GM21529 (cell line): Measurements from ENCODE around the gene GLRX.
A peak's percentile ranks its signal among the peaks of the same experiment; 100 is the strongest.

Experiments
- ATAC-seq: cut with Tn5 transposase; IDR thresholded peaks from one replicate; pipeline ENCODE4 v1.9.1; 2021; ENCODE audit not compliant: unreplicated experiment

Gene GLRX, protein sequence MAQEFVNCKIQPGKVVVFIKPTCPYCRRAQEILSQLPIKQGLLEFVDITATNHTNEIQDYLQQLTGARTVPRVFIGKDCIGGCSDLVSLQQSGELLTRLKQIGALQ

DNA sequence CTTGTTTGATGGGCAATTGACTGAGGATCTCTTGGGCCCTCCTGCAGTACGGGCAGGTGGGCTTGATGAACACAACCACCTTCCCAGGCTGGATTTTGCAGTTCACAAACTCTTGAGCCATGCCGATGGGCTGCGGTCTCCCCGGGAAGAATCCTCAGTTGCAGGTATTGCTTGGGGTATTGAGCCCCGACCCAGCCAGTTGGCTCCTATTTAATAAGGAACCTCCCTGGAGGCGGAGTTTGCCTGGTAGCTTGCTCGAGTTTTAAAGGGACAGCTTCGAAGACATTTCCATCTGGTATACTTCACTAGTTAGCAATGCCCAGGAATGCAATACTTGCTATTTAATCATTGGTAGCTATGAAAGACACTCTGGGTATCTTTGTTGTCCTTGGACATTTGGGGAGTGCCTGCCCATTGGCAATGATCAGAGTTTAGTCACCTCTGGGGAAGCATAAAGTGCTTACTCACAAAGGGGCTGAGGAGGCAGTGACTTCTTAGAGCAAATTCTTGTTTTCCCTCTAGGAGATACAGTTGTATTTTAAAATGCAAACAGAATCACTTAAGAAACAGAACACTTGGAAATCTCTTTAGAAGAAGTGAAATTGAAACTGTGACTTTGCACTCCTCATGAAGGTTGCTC, at the start of gene GLRX:
TSS of gene GLRX (minus strand) at position 185 of the 640 bp plus-strand sequence. CDS start at position 121, 64 bp downstream.
- peak; percentile 36 for ATAC-seq

GRCh38 chr5:95871146-95871806, 48.8 kb upstream of the GLRX start:
- no peak for ATAC-seq

DNA sequence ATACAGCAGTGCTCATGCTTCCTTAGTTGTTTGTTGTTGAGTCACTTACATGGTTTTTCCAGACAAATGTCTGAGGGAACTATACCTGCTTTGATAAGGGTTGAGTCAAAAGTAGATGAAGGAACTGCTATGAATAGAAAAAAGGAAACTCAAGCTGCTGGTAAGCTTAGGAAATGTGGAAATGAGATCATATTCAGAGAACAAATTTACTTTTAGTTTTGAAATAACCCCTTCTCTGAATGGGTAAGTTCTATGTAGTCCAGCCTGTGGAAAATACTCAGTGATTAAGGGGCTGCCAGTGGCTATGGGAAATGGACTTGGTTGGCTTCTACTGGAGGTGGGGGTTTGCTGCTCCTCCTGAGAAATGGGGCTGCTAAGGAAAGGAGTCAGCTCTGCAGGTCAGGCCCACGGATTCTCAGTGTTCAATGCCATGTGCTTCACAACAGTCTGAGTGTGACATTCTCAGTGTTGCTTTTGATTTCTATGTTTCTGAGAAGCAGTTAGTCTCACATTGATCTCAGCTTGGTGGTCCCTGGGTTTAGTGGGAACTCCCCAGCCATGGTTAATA, 47.7 kb upstream of the GLRX start:
- ATAC-seq, result peak; percentile 69

DNA sequence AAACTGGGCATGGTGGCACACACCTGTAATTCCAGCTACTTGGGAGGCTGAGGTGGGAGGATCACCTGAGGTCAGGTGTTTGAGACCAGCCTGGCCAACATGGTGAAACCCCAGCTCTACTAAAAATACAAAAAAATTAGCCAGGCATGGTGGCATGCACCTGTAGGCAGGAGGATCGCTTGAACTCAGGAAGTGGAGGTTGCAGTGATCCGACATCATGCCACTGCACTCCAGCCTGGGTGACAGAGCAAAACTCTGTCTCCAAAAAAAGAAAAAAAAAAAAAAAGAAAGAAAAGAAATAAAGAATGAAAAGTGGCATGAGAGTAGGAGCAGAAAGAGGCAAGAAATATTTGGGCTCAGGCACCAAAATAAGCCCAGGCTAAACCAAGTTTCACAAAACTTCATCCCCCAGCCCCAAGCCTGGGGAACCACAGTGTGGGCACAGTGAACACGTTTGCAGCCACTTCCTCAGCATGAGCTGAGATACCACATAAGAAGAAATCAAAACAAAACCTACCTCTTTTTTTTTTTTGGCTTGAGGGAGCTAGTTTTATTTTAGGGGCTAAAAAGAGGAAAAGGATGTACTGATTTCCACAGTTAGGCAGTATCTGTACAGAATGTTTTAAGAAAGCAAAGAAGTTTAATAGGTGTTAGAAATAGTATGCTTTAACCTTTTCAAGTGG, 46.8 kb upstream of the GLRX start:
- peak; percentile 43 for ATAC-seq

GRCh38 chr5:95868136-95868535, 45.6 kb upstream of the GLRX start:
- ATAC-seq, result no peak

- ATAC-seq, result no peak
These were observed 44.0 kb upstream of the GLRX start for GRCh38 chr5:95866435-95867040.

GRCh38 chr5:95864944-95865504, 42.5 kb upstream of the GLRX start:
- ATAC-seq, result no peak

- no peak for ATAC-seq
These were observed 41.9 kb upstream of the GLRX start for GRCh38 chr5:95864456-95864855.

- ATAC-seq, result no peak
These were observed 40.8 kb upstream of the GLRX start for GRCh38 chr5:95863383-95863757.

GRCh38 chr5:95862671-95863382, 40.3 kb upstream of the GLRX start:
- ATAC-seq, result no peak

DNA sequence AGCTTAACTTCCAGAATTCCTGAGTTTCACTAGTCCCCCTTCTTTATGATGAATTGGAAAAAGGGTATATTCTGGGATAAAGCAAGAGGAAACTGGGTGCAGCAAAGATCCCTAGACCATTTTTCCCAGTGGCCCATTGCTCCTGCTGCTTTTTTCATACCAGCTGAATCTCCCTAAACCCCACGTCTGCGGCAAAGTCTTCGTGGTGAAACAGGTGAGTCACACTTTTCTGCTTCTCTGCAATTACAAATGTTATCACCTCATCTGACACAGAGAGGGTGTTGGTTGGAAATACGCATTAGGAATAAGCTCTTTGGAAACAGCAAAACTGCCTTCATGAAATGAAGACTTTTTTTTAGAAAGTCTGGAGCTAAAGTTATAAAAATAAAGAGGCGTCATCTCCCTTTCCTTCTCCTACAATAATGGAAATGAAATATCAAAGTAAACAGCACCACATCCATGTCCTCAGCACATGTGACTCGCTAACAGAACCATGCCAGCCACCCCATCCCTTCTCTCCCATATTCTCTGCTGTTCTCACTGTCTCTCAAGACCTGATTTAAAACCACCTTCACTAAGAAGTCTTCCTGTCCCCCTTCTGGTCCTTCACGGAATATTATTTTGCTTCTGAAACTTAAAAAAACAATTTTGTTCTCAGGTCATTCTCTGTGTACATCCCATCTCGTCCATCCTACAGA, 39.5 kb upstream of the GLRX start:
- no peak for ATAC-seq

GRCh38 chr5:95861221-95861863, 38.8 kb upstream of the GLRX start:
- no peak for ATAC-seq

DNA sequence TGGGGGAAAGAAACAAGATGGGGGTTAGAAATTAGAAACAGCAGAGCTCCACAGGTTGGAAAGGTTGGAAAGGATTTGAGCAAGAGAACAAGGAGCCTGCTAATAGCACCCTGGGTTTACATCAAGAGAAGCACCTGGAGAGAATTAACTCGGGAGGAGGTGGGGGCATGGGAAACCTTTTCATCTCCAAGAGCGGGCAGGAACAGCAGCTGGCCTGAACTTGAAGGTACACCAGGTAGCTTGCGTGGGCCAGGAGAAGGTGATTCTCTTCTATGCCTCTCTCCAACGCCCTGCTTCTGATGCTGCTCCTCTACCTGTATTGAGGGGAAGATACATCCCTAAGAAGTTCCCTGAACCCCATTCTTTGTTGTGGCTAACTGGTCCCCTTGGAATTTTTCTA, 37.1 kb upstream of the GLRX start:
- no peak for ATAC-seq

DNA sequence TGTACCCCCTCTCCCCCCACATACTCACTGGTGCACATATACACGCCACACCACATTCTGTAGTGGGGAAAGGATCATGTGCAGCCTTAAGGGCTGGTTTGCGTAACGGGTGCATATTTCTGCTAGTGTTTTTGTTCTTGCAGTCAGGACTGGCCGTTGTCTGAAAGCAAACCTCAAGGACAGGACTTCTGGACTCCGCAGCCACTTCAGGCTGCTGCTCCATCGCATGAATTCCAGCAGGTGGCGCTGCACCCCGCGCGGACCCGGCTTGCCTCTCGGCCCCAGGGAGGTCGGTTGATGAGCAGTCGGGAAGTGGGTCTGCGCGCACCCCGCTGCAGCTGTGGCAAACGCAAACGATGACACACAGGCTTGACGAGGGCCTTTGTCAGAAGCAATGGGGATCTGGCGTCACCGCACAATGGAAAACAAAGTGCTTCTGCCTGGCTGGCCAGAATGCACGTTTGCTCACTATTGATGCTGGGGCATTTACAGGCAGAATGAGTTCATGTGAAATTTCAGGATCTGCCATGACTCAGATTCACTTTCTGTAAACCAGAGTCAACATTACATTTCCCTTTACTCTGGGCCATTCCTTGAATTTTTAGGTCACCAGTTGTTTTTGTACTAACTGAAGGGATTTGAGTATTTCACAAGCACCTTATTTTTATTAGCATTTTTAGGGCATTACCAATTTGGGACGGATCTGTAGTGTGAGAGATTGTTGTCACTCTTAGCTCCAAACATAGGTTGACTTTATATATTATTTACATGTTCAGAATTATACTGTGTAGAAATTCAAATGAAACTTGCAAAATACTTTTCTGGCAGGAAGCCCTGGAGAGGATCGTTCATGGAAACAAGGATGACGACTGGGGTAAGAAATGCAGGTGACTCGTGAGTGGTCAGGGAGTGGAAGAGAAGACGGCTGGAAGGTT, 36.4 kb upstream of the GLRX start:
- ATAC-seq, result peak; percentile 91

GRCh38 chr5:95858023-95858461, 35.5 kb upstream of the GLRX start:
- no peak for ATAC-seq

DNA sequence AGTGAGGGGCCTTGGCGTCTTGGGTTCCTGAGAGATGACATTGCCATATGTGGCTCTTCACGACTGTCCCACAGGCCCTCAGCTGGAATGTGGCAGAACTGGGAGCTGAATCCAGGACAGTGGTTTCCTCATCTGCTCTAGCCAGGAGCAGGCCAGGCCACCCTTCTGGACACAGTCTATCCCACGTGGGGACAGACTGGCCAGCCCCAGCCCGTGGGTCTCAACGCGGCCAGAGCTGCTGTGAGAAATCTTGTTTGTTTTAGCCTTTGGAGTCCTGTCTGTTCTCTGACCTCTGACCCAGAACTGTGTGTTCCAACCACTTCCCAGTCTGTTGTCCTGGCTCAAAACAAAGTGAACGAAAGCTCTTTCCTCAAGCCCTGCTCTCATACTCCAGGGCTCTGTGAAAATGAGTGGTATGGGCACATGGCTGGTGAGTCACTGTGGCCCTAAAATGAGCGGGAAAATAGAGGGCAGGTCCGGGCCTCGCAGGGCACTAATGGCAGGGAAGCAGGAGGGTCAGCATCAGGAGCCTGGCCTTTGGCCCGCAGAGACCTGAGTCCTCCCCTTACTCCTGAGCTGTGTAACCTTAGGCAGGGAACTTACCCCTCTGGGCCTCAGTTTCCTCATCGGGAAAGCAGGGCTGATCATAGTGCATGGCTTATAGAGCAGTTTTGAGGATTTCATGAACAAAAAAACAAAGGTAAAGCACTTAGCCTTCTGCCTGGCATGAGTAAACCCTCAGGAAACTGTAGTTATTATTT, 34.8 kb upstream of the GLRX start:
- no peak for ATAC-seq

- ATAC-seq, result no peak
These were observed 34.0 kb upstream of the GLRX start for GRCh38 chr5:95856501-95856981.
